Tibial artery (tissue), 4 donors: ENCODE data around the gene VAMP1.
A peak's percentile ranks its signal among the peaks of the same experiment; 100 is the strongest.
"Not testable (repeated sequence)": the region's sequence is repeated elsewhere in the genome, so short reads cannot be mapped to it uniquely, and the experiment has no call there.

ENCODE experiments used
- DNase-seq, 2 donors: peaks; one replicate each; pipeline ENCODE4 v3.0.0-alpha.2; 2019
- H3K27ac ChIP-seq, 2 donors: fragments of 200-600 bp; sonication (generic) in 1 of 2; 1 replicate in 1 of 2; 2 replicates in 1 of 2; pipeline ENCODE4 v1.5.1; 2018 to 2019; ENCODE audit warnings: mild to moderate bottlenecking in 1 of 2
- H3K27me3 ChIP-seq, 2 donors: fragments of 200-600 bp; sonication (generic) in 1 of 2; one replicate each; pipeline versions ENCODE4 v1.5.1 to v1.6.0; 2016 to 2019
- H3K36me3 ChIP-seq, 3 donors: fragments of 200-600 bp; sonication (generic) in 2 of 3; one replicate each; pipeline ENCODE4 v1.5.1; 2016 to 2019; ENCODE audit warnings: mild to moderate bottlenecking in 2 of 3
- H3K4me1 ChIP-seq, 4 donors: fragments of 200-600 bp; sonication (generic) in 2 of 4; 1 replicate in 3 of 4; 2 replicates in 1 of 4; pipeline ENCODE4 v1.5.1; 2016 to 2019
- H3K4me3 ChIP-seq, 2 donors: fragments of 200-600 bp; sonication (generic) in 1 of 2; 1 replicate in 1 of 2; 2 replicates in 1 of 2; pipeline ENCODE4 v1.5.1; 2018 to 2019; ENCODE audit warnings: mild to moderate bottlenecking in 2 of 2
- H3K9me3 ChIP-seq, 3 donors: fragments of 200-600 bp; sonication (generic) in 1 of 3; one replicate each; pipeline ENCODE4 v1.5.1; 2016 to 2019
- CTCF ChIP-seq, 2 experiments: fragments of 200-600 bp in 1 of 2; fragments of 450-650 bp in 1 of 2; IDR thresholded peaks; one replicate each; pipeline ENCODE4 v1.5.1; 2017 to 2019; ENCODE audit warnings: antibody characterized with exemption in 2 of 2, mild to moderate bottlenecking in 1 of 2, moderate library complexity in 1 of 2
- intact Hi-C: fragments of 100-400 bp; cut with DNase I; formaldehyde crosslinking; loops from one replicate; pipeline ENCODE4 v1.15.0; 2023; ENCODE audit warnings: low total_unique reads

VAMP1 gene

GRCh38 chr12:6472491-6472890, 2.0 kb upstream of the VAMP1 start:
- H3K27ac ChIP-seq = no peak overlapping the region
- peaks cover 0 to 27% (median 20%) of the 10 kb centered on the region in 4 donors for H3K4me1 ChIP-seq
- H3K27me3 ChIP-seq = no peaks in the 10 kb centered on the region
- TF ChIP-seq CTCF (IDR thresholded peaks at IDR 0.05) = no peak
- H3K4me3 ChIP-seq = no peak overlapping the region
- H3K36me3 ChIP-seq = no peaks in the 10 kb centered on the region
- intact Hi-C loops = loop anchor here (10.0 kb wide), 1 partner anchor 52 kb away; no protein-coding TSS in a partner anchor
- no peak for DNase-seq
- no peaks in the 10 kb centered on the region for H3K9me3 ChIP-seq

- intact Hi-C loops = loop anchor here (10.0 kb wide), 1 partner anchor 53 kb away; no protein-coding TSS in a partner anchor
Measured at GRCh38 chr12:6471989-6472360, 1.5 kb upstream of the VAMP1 start.

GRCh38 chr12:6469609-6470374, 685 bp downstream of the VAMP1 start:
- no peak for DNase-seq
- TF ChIP-seq CTCF (IDR thresholded peaks at IDR 0.05) = no peak
- peaks cover 3 to 10% (median 6%) of the 10 kb centered on the region in 3 donors for H3K36me3 ChIP-seq
- peak overlapping the region; percentile 78 to 88 for H3K27ac ChIP-seq
- intact Hi-C loops = loop anchor here (5.0 to 10.0 kb wide), 2 partner anchors 55 to 132 kb away; no protein-coding TSS in a partner anchor
- peaks cover 0 to 31% (median 20%) of the 10 kb centered on the region in 4 donors for H3K4me1 ChIP-seq
- H3K9me3 ChIP-seq = no peaks in the 10 kb centered on the region
- H3K4me3 ChIP-seq = peak overlapping the region; percentile 75 to 88
- no peaks in the 10 kb centered on the region for H3K27me3 ChIP-seq

More at GRCh38 chr12:6471989-6472360, 1.5 kb upstream of the VAMP1 start:
- Histone ChIP-seq H3K27me3 (no peaks in the 10 kb centered on the region), H3K36me3 (no peaks in the 10 kb centered on the region), H3K4me1 (peaks cover 0 to 27% (median 20%) of the 10 kb centered on the region in 4 donors), H3K4me3 (no peak overlapping the region), H3K9me3 (no peaks in the 10 kb centered on the region), H3K27ac (no peak overlapping the region)
- no peak for DNase-seq
- TF ChIP-seq CTCF (IDR thresholded peaks at IDR 0.05) = no peak

GRCh38 chr12:6469092-6469491, 1.4 kb downstream of the VAMP1 start:
- H3K4me3 ChIP-seq = peak overlapping the region; percentile 75 to 88
- no peak for DNase-seq
- TF ChIP-seq CTCF (IDR thresholded peaks at IDR 0.05) = no peak
- no peaks in the 10 kb centered on the region for H3K27me3 ChIP-seq
- H3K36me3 ChIP-seq = peaks cover 10 to 17% (median 13%) of the 10 kb centered on the region in 3 donors
- H3K27ac ChIP-seq = peak overlapping the region in 1 of 2 donors; percentile 88
- H3K4me1 ChIP-seq = peaks cover 0 to 31% (median 20%) of the 10 kb centered on the region in 4 donors
- no peaks in the 10 kb centered on the region for H3K9me3 ChIP-seq
- intact Hi-C loops = loop anchor here (5.0 kb wide), 1 partner anchor 132 kb away; no protein-coding TSS in a partner anchor

- no peak overlapping the region for H3K27ac ChIP-seq
- peaks cover 0 to 31% (median 20%) of the 10 kb centered on the region in 4 donors for H3K4me1 ChIP-seq
- no peaks in the 10 kb centered on the region for H3K27me3 ChIP-seq
- DNase-seq = no peak
- TF ChIP-seq CTCF (IDR thresholded peaks at IDR 0.05) = no peak
- H3K36me3 ChIP-seq = peaks cover 19 to 26% (median 21%) of the 10 kb centered on the region in 3 donors
- H3K9me3 ChIP-seq = no peaks in the 10 kb centered on the region
- intact Hi-C loops = loop anchor here (5.0 kb wide), 1 partner anchor 131 kb away; no protein-coding TSS in a partner anchor
- no peak overlapping the region for H3K4me3 ChIP-seq
Measured at GRCh38 chr12:6468283-6468575, 2.2 kb downstream of the VAMP1 start.

- peaks cover 0 to 31% (median 20%) of the 10 kb centered on the region in 4 donors for H3K4me1 ChIP-seq
- not testable (repeated sequence) for H3K27me3 ChIP-seq, H3K4me3 ChIP-seq, H3K9me3 ChIP-seq, DNase-seq, H3K27ac ChIP-seq
- peaks cover 24 to 31% (median 26%) of the 10 kb centered on the region in 3 donors for H3K36me3 ChIP-seq
- intact Hi-C loops = loop anchor here (5.0 kb wide), 1 partner anchor 130 kb away; no protein-coding TSS in a partner anchor
Measured at GRCh38 chr12:6467571-6468282, 2.8 kb downstream of the VAMP1 start.

- DNase-seq, H3K27me3 ChIP-seq, H3K4me3 ChIP-seq, H3K27ac ChIP-seq, H3K9me3 ChIP-seq: not testable (repeated sequence)
- Histone ChIP-seq H3K36me3 (peaks cover 29 to 41% (median 36%) of the 10 kb centered on the region in 3 donors), H3K4me1 (peaks cover 0 to 31% (median 20%) of the 10 kb centered on the region in 4 donors)
- intact Hi-C loops = loop anchor here (5.0 kb wide), 1 partner anchor 129 kb away; no protein-coding TSS in a partner anchor
Measured at GRCh38 chr12:6466751-6467150, 3.7 kb downstream of the VAMP1 start.
